Adrenal gland (tissue), 12 donors: Measurements from ENCODE around the gene MMAB. TPM values are rescaled to one million over a fixed set of nuclear protein-coding genes. Genes with fewer than 3 reads are reported as not detected.

ENCODE experiments used
- DNase-seq, 7 donors: peaks; one replicate each; pipeline ENCODE4 v3.0.0-alpha.2; 2019 to 2020
- H3K27ac ChIP-seq, 5 donors: fragments of 200-600 bp; sonication (generic) in 4 of 5; 1 replicate in 3 of 5; 2 replicates in 2 of 5; pipeline versions ENCODE4 v1.5.1 to v1.8.0; 2016 to 2020; ENCODE audit warnings: mild to moderate bottlenecking in 1 of 5
- H3K27me3 ChIP-seq: fragments of 200-600 bp; 2 replicates; pipeline ENCODE4 v1.8.0; 2021
- H3K36me3 ChIP-seq, 2 donors: fragments of 200-600 bp; replicated peaks in 1 of 2; 1 replicate in 1 of 2; 2 replicates in 1 of 2; pipeline versions ENCODE4 v1.5.1 to v1.8.0; 2018 to 2022
- H3K4me1 ChIP-seq, 2 donors: fragments of 200-600 bp; replicated peaks in 1 of 2; 1 replicate in 1 of 2; 2 replicates in 1 of 2; pipeline versions ENCODE4 v1.5.1 to v1.8.0; 2018 to 2021
- H3K4me3 ChIP-seq, 4 donors: fragments of 200-600 bp; sonication (generic) in 3 of 4; one replicate each; pipeline ENCODE4 v1.5.1; 2016 to 2018
- H3K9me3 ChIP-seq, 3 donors: fragments of 200-600 bp; sonication (generic) in 1 of 3; replicated peaks in 1 of 3; 1 replicate in 2 of 3; 2 replicates in 1 of 3; pipeline versions ENCODE4 v1.5.1 to v1.8.0; 2016 to 2021
- POLR2A ChIP-seq, 2 donors: fragments of 450-650 bp; IDR thresholded peaks; one replicate each; pipeline ENCODE4 v1.6.1; 2017; ENCODE audit warnings: antibody characterized with exemption in 2 of 2, mild to moderate bottlenecking in 2 of 2, moderate library complexity in 1 of 2
- WGBS, 4 donors: extraction: QIAGEN DNeasy Blood & Tissue Kit in 2 of 4; methylation state at CpG; one replicate each; pipeline versions ENCODE4 v1.1.5 to v1.1.7; 2013 to 2017; 5-methylcytosine and 5-hydroxymethylcytosine counted together
- intact Hi-C, 2 donors: fragments of 100-400 bp; cut with DNase I; formaldehyde crosslinking; loops; one replicate each; pipeline versions ENCODE4 v1.14.1 to v1.15.0; 2022 to 2023
- polyA plus RNA-seq, 3 donors: library from polyadenylated mRNA; stranded (reverse); fragments of 200-250 nt in 2 of 3; fragments of 350-450 nt in 1 of 3; fragmentation: Illumina TruSeq in 1 of 3; extraction: RNeasy Lipid Tissue Mini Kit (QIAGEN cat#74804) in 1 of 3; gene quantifications; one replicate each; pipeline ENCODE4 v1.2.3, GENCODE V29; 2013 to 2014
- total RNA-seq, 9 donors: library from RNA; depleted of rRNA in 4 of 9; stranded (reverse); fragments of >200 nt in 4 of 9; fragments of 120-200 nt in 1 of 9; fragmentation: NEBNext Ultra II Directional in 1 of 9; extraction: Animal tissue kit (Norgen Biotek cat#: 25700) in 1 of 9; gene quantifications; one replicate each; pipeline versions ENCODE4 v1.1.0 to v1.2.4, GENCODE V29; 2013 to 2023
- TF ChIP-seq, protein P1 (sequence below), 6 experiments: fragments of 450-650 bp in 4 of 6; fragments of 200-600 bp in 2 of 6; sonication (generic) in 1 of 6; IDR thresholded peaks; 1 replicate in 5 of 6; 2 replicates in 1 of 6; pipeline versions ENCODE4 v1.5.1 to v1.8.0; 2016 to 2021; ENCODE audit warnings: antibody characterized with exemption in 6 of 6, mild to moderate bottlenecking in 2 of 6, moderate library complexity in 1 of 6
- donor health status: healthy with polysubstance abuse.
- donor health status: Bipolar disorder and iron deficiency.
- donor health status: DM: yes; HTN: yes; CAD: no.
- donor health status: DM: no; HTN: no; CAD: no.
- donor health status: DM: no; HTN: no; CAD: no.
- donor health status: DM: yes; HTN: yes; CAD: no.

Gene MMAB
- total and polyA plus RNA-seq, 12 donors, result 52.3 to 238 (median 90.0) TPM

DNA sequence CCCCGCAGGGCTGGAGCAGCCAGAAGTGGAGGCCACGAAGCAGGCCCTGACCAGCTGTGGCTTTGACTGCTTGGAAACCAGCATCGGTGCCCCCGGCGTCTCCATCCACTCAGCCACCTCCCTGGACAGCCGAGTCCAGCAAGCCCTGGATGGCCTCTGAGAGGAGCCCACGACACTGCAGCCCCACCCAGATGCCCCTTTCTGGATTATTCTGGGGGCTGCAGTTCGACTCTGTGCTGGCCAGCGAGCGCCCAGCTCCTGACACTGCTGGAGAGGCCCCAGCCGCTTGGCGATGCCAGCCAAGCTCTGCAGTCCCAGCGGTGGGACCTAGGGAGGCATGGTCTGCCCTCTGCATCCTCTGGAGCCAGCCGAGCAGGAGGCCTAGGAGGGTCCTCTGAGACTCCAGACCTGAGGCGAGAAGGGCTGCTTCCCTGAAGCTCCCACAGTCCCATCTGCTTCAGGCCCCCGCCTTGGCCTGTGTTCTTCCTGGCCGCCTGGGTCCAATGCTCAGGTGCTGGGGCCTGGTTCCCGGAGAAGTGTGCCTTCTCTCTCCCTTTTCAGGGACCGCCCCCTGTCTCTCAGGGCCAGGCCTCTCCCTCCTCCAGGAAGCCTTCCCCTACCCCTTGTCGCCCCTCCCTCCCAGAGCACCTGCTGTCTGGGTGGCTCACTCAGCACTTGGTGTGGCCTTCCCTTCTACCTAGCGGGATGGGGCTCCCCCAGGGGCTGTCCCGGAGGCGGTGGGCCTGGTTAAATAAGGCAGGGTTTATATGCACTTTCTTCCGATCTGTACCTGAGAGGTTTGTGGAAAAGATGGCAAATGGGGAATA lies 23.3 kb upstream of the MMAB start:
- Histone ChIP-seq H3K36me3 (no peaks in the 10 kb centered on the region), H3K27me3 (no peaks in the 10 kb centered on the region), H3K4me3 (no peak overlapping the region), H3K27ac (no peak overlapping the region), H3K4me1 (peaks cover 0 to 5% of the 10 kb centered on the region in 2 donors), H3K9me3 (no peaks in the 10 kb centered on the region)
- TF ChIP-seq, protein P1, sequence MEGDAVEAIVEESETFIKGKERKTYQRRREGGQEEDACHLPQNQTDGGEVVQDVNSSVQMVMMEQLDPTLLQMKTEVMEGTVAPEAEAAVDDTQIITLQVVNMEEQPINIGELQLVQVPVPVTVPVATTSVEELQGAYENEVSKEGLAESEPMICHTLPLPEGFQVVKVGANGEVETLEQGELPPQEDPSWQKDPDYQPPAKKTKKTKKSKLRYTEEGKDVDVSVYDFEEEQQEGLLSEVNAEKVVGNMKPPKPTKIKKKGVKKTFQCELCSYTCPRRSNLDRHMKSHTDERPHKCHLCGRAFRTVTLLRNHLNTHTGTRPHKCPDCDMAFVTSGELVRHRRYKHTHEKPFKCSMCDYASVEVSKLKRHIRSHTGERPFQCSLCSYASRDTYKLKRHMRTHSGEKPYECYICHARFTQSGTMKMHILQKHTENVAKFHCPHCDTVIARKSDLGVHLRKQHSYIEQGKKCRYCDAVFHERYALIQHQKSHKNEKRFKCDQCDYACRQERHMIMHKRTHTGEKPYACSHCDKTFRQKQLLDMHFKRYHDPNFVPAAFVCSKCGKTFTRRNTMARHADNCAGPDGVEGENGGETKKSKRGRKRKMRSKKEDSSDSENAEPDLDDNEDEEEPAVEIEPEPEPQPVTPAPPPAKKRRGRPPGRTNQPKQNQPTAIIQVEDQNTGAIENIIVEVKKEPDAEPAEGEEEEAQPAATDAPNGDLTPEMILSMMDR (IDR thresholded peaks at IDR 0.05), result no peak
- no peak for TF ChIP-seq POLR2A (IDR thresholded peaks at IDR 0.05)
- WGBS, 4 donors, result 89 to 95% (median 93%) methylated on average over 7 to 24 of the region's 24 CpGs
- no peak for DNase-seq
- intact Hi-C loops, result loop anchor here (2.0 to 5.0 kb wide), 4 partner anchors 74 to 180 kb away; no protein-coding TSS in a partner anchor

DNA sequence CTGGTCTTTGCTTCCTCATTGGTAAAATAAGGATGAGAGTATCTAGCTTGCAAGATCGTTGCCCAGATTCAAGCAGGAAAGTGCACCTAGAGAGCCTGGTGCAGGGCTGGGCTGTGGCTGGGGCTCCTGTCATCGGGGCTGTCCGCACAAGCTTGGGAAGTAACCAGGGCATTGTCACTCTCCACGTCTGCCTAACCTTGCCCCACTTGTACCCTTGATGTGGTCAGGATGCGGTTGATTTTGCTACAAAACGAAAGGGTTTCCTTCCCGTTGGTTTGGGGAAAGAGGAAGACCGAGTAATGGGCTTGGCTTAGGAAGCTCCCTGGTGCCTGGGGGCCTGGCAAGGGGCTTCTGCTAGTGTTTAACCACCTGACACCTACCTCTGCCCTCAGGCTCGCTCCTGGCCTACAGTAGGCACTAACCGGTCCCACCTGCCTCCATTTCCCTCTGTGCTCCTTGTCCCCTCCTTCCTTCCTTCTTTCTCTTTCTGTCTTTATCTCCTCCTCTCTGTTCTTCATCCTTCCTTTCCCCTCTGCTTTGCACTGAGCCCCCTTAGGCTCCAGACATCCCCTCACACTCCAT lies 22.1 kb upstream of the MMAB start:
- intact Hi-C loops, result loop anchor here in 1 of 2 donors (5.0 kb wide), 2 partner anchors 73 to 122 kb away; no protein-coding TSS in a partner anchor
- WGBS, 4 donors, result 69 to 84% (median 77%) methylated on average over 7 to 10 of the region's 10 CpGs
- Histone ChIP-seq H3K27me3 (no peaks in the 10 kb centered on the region), H3K27ac (no peak overlapping the region), H3K4me1 (peaks cover 0 to 5% of the 10 kb centered on the region in 2 donors), H3K9me3 (no peaks in the 10 kb centered on the region), H3K36me3 (no peaks in the 10 kb centered on the region), H3K4me3 (no peak overlapping the region)
- no peak for DNase-seq
- no peak for TF ChIP-seq POLR2A (IDR thresholded peaks at IDR 0.05)
- TF ChIP-seq, protein P1 (IDR thresholded peaks at IDR 0.05), result no peak

DNA sequence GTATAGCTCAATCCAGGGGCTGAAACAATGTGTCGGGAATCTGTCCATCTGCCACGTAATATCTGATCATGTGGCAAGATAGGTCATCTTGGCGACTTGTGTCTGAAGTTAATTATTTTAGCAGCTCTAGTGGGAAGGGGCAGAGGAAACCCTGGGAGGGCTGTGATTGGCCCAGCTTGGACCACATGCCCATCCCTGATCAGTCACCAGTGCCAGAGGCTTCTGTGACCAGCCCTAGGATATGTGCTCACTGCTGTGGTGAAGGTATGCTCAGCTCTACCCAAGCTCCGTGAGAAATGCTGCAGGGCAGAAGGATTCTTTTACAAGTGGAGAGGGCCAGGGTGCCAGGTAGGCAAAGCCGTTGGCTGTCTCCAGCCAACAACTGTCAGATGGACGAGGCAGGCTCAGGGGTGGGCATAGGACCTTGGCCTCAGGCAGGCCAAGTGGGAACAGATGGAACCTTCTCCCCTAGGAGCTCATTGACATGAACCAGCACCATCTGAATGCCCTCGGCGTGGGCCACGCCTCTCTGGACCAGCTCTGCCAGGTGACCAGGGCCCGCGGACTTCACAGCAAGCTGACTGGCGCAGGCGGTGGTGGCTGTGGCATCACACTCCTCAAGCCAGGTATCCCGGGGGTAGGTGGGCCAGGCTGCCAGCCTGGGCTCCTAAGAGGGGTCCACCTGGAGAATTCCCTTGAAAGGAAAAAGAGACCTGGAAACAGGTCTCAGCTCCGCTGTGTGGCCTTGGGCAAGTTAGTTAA lies 21.4 kb upstream of the MMAB start:
- Histone ChIP-seq H3K4me3 (no peak overlapping the region), H3K27ac (no peak overlapping the region), H3K9me3 (no peaks in the 10 kb centered on the region), H3K4me1 (peaks cover 0 to 5% of the 10 kb centered on the region in 2 donors), H3K27me3 (no peaks in the 10 kb centered on the region), H3K36me3 (no peaks in the 10 kb centered on the region)
- intact Hi-C loops, result loop anchor here in 1 of 2 donors (5.0 kb wide), 2 partner anchors 72 to 123 kb away; no protein-coding TSS in a partner anchor
- no peak for TF ChIP-seq POLR2A (IDR thresholded peaks at IDR 0.05)
- TF ChIP-seq, protein P1 (IDR thresholded peaks at IDR 0.05), result no peak
- no peak for DNase-seq
- WGBS, 4 donors, result 90 to 94% (median 93%) methylated on average over 7 to 15 of the region's 15 CpGs

DNA sequence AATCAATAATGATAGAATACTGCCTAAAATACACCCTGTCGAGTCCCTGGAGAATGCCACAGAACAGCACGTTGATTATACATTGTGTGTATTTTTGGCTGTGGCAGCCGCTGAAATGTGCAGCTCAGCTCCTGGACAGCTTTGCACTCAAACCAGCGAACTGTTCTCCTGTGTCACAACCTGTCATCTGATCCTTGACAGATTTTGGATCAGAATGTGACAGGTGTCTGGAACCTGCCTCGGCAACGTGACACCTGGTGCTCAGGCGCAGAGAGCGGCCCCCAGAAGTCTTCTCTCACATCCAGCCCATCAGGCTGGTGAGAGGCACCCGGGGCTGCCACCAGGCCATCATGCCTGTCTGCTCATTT lies 19.6 kb upstream of the MMAB start:
- intact Hi-C loops, result no loop called here
- no peaks in the 10 kb centered on the region for H3K27me3 ChIP-seq
- DNase-seq, result no peak
- TF ChIP-seq, protein P1 (IDR thresholded peaks at IDR 0.05), result no peak
- TF ChIP-seq POLR2A (IDR thresholded peaks at IDR 0.05), result no peak
- peaks cover 0 to 2% of the 10 kb centered on the region in 2 donors for H3K4me1 ChIP-seq
- WGBS, 4 donors, result 61 to 92% (median 86%) methylated on average over 2 to 9 of the region's 9 CpGs
- H3K4me3 ChIP-seq, result no peak overlapping the region
- H3K27ac ChIP-seq, result no peak overlapping the region
- H3K36me3 ChIP-seq, result peaks cover 0 to 8% of the 10 kb centered on the region in 2 donors
- H3K9me3 ChIP-seq, result no peaks in the 10 kb centered on the region
